Measurements from ENCODE around the gene UBTF. TPM values are rescaled to one million over a fixed set of nuclear protein-coding genes. Genes with fewer than 3 reads are reported as not detected.

Gene UBTF
- total and polyA plus RNA-seq, 9 of the 15 experiments (the other 6 are each of a cell fraction or from before 2014, with no cell fraction given) = 1.2 to 113 (median 83.6) TPM

DNA sequence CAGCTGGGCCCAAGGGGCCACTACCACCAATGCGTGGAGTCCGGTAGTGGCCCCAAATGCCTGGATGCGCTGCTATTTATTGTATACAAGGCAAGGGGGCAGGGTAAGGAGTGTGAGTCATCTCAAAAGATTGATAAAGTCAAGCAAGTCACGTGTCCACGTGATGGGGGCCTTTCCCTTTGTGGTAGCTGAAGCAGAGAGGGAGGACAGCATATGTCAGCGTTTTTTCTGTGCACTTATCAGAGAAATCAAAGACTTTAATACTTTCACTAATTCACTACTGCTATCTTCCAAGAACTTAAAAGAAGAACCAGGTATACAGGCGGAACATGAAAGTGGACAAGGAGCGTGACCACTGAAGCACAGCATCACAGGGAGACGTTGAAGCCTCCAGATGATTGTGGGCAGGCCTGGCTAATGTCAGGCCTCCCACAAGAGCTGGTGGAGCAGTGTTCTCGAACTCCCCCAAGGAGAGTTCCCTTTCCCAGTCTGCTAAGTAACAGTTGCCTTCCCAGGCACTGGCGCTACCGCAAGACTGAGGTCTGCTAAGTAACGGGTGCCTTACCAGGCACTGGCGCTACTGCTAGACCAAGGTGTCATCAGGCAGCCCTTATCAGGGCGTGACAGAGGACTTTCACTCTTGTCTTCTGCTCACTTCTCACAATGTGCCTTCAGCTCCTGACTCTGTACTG lies 59.8 kb downstream of the UBTF start (continued):
- no peak for TF ChIP-seq RBM14 (IDR thresholded peaks at IDR 0.05; ENCODE audit: borderline replicate concordance, insufficient read depth, low read depth, low read length)
- TF ChIP-seq ZNF282 (CRISPR knock-in tag; IDR thresholded peaks at IDR 0.05) = no peak
- TF ChIP-seq, protein P1, sequence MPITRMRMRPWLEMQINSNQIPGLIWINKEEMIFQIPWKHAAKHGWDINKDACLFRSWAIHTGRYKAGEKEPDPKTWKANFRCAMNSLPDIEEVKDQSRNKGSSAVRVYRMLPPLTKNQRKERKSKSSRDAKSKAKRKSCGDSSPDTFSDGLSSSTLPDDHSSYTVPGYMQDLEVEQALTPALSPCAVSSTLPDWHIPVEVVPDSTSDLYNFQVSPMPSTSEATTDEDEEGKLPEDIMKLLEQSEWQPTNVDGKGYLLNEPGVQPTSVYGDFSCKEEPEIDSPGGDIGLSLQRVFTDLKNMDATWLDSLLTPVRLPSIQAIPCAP (CRISPR knock-in tag; IDR thresholded peaks at IDR 0.05; ENCODE audit: borderline replicate concordance) = no peak
- TF ChIP-seq CCNT2 (IDR thresholded peaks at IDR 0.05; ENCODE audit: borderline replicate concordance, extremely low read depth, insufficient read length, low read depth, low read length) = peak; percentile 36
- TF ChIP-seq, protein P2, sequence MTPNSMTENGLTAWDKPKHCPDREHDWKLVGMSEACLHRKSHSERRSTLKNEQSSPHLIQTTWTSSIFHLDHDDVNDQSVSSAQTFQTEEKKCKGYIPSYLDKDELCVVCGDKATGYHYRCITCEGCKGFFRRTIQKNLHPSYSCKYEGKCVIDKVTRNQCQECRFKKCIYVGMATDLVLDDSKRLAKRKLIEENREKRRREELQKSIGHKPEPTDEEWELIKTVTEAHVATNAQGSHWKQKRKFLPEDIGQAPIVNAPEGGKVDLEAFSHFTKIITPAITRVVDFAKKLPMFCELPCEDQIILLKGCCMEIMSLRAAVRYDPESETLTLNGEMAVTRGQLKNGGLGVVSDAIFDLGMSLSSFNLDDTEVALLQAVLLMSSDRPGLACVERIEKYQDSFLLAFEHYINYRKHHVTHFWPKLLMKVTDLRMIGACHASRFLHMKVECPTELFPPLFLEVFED (CRISPR knock-in tag; conservative IDR thresholded peaks at IDR 0.05) = no peak
- no peak for TF ChIP-seq PRPF4 (IDR thresholded peaks at IDR 0.05; ENCODE audit: insufficient read depth, low read depth, low read length, poor library complexity, severe bottlenecking)
- TF ChIP-seq NCOA2 (IDR thresholded peaks at IDR 0.05; ENCODE audit: partially characterized antibody in 2 of 2) = no peak
- no peak for TF ChIP-seq MCM3 (IDR thresholded peaks at IDR 0.05)
- peak in 1 of 2 experiments; percentile 30; a peak in 2 of 4 replicates for TF ChIP-seq HDAC1 (IDR thresholded peaks at IDR 0.05)
- TF ChIP-seq, protein P3, sequence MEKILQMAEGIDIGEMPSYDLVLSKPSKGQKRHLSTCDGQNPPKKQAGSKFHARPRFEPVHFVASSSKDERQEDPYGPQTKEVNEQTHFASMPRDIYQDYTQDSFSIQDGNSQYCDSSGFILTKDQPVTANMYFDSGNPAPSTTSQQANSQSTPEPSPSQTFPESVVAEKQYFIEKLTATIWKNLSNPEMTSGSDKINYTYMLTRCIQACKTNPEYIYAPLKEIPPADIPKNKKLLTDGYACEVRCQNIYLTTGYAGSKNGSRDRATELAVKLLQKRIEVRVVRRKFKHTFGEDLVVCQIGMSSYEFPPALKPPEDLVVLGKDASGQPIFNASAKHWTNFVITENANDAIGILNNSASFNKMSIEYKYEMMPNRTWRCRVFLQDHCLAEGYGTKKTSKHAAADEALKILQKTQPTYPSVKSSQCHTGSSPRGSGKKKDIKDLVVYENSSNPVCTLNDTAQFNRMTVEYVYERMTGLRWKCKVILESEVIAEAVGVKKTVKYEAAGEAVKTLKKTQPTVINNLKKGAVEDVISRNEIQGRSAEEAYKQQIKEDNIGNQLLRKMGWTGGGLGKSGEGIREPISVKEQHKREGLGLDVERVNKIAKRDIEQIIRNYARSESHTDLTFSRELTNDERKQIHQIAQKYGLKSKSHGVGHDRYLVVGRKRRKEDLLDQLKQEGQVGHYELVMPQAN (IDR thresholded peaks at IDR 0.05; ENCODE audit: borderline replicate concordance) = no peak
- no peak for TF ChIP-seq ZC3H11A (IDR thresholded peaks at IDR 0.05; ENCODE audit: low read depth, low read length)
- no peak for TF ChIP-seq NCOA4 (IDR thresholded peaks at IDR 0.05; ENCODE audit: partially characterized antibody)
- TF ChIP-seq PCBP2 (IDR thresholded peaks at IDR 0.05; ENCODE audit: low read depth, low read length, poor library complexity, severe bottlenecking) = no peak
- no peak for TF ChIP-seq U2AF2 (optimal IDR thresholded peaks at IDR 0.05; ENCODE audit: low read depth, low read length)
- no peak for TF ChIP-seq ZNF707 (CRISPR knock-in tag; conservative IDR thresholded peaks at IDR 0.05)
- TF ChIP-seq SNIP1 (IDR thresholded peaks at IDR 0.05; ENCODE audit: low read depth) = no peak
- no peak for TF ChIP-seq ZNF445 (CRISPR knock-in tag; IDR thresholded peaks at IDR 0.05; ENCODE audit: low read depth)
- no peak for TF ChIP-seq POLR3A (IDR thresholded peaks at IDR 0.05; ENCODE audit: borderline replicate concordance, extremely low read depth, insufficient read depth, insufficient read length)
- TF ChIP-seq ZNF57 (CRISPR knock-in tag; IDR thresholded peaks at IDR 0.05) = no peak
- TF ChIP-seq GATAD2A (IDR thresholded peaks at IDR 0.05) = 0 out of 2 replicates have a peak, but pooled peaks have one; percentile 34
- TF ChIP-seq, protein P4, sequence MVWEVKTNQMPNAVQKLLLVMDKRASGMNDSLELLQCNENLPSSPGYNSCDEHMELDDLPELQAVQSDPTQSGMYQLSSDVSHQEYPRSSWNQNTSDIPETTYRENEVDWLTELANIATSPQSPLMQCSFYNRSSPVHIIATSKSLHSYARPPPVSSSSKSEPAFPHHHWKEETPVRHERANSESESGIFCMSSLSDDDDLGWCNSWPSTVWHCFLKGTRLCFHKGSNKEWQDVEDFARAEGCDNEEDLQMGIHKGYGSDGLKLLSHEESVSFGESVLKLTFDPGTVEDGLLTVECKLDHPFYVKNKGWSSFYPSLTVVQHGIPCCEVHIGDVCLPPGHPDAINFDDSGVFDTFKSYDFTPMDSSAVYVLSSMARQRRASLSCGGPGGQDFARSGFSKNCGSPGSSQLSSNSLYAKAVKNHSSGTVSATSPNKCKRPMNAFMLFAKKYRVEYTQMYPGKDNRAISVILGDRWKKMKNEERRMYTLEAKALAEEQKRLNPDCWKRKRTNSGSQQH (CRISPR knock-in tag; IDR thresholded peaks at IDR 0.05) = no peak
- TF ChIP-seq RFX1 (IDR thresholded peaks at IDR 0.05) = no peak
- TF ChIP-seq HNRNPUL1 (IDR thresholded peaks at IDR 0.05; ENCODE audit: low read length) = no peak

All from K562 (cell line).